C4-2B (cell line): ENCODE results near the gene NID2.

Source experiments
- ZFX ChIP-seq: fragments of 450-650 bp; IDR thresholded peaks from 2 replicates; pipeline ENCODE4 v1.6.1; 2017
- TF ChIP-seq, protein P1 (sequence below): fragments of 450-650 bp; conservative IDR thresholded peaks from 2 replicates; pipeline ENCODE4 v1.5.1; 2017; ENCODE audit warnings: mild to moderate bottlenecking

DNA sequence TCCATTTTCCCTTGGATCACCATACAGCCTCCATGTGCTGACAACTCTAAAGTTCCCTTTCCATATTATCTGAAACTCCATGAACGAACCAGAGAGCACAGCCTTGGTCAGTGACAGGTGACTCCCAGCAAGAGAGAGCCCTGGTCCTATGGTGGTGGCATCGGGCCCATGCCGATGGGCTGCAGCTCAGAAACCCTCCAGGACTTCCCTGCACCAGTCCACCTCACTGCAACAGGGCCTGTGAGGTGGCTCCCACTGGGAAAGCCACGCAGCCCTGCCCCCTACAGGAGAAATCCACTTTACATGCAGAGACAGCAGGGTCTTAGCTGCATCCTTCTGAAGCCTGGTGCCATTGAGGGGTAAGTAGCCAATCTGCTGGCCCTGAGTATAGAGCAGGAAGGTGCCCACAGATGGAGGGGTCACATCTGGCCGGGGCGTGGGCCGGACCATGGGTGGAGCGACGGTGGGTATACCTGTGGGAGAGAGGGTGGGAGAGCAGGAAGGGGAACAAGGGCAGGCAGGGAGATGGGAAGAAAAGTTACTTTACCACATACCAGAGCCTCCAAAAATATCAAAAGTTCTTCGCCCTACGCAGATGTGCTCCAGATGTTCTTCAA, 54.8 kb downstream of the NID2 start:
- TF ChIP-seq, protein P1, sequence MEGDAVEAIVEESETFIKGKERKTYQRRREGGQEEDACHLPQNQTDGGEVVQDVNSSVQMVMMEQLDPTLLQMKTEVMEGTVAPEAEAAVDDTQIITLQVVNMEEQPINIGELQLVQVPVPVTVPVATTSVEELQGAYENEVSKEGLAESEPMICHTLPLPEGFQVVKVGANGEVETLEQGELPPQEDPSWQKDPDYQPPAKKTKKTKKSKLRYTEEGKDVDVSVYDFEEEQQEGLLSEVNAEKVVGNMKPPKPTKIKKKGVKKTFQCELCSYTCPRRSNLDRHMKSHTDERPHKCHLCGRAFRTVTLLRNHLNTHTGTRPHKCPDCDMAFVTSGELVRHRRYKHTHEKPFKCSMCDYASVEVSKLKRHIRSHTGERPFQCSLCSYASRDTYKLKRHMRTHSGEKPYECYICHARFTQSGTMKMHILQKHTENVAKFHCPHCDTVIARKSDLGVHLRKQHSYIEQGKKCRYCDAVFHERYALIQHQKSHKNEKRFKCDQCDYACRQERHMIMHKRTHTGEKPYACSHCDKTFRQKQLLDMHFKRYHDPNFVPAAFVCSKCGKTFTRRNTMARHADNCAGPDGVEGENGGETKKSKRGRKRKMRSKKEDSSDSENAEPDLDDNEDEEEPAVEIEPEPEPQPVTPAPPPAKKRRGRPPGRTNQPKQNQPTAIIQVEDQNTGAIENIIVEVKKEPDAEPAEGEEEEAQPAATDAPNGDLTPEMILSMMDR = peak; percentile 42
- TF ChIP-seq ZFX = no peak
